HEK293T (cell line): ENCODE measurements around the gene GRAMD1A.

Experiments used
- CTCF ChIA-PET: fragments of 350-600 bp; formaldehyde crosslinking; extraction: SDS; loops from one replicate; lab custom pipeline; 2021; ENCODE audit warnings: antibody characterized with exemption, inconsistent platforms; lab: Yijun Ruan, JAX
- POLR2A ChIA-PET: fragments of 350-600 bp; formaldehyde crosslinking; extraction: SDS; loops from one replicate; lab custom pipeline; 2020; ENCODE audit warnings: antibody characterized with exemption, inconsistent platforms; lab: Yijun Ruan, JAX
- DNase-seq: peaks from one replicate; pipeline ENCODE4 v3.0.0; 2012; ENCODE audit warnings: mixed read lengths; ENCODE audit errors: extremely low spot score
- ARNT ChIP-seq: fragments of 450-650 bp; IDR thresholded peaks from 2 replicates; pipeline ENCODE4 v1.6.1; 2017; ENCODE audit warnings: mild to moderate bottlenecking
- BHLHE40 ChIP-seq: fragments of 450-650 bp; IDR thresholded peaks from 2 replicates; pipeline ENCODE4 v1.6.1; 2016; ENCODE audit warnings: mild to moderate bottlenecking, moderate library complexity, borderline replicate concordance
- CTBP1 ChIP-seq: fragments of 450-650 bp; IDR thresholded peaks from 2 replicates; pipeline ENCODE4 v1.6.1; 2016; ENCODE audit warnings: borderline replicate concordance
- ELF4 ChIP-seq: fragments of 450-650 bp; IDR thresholded peaks from 2 replicates; pipeline ENCODE4 v1.6.1; 2017; ENCODE audit warnings: antibody characterized with exemption
- FOXA1 ChIP-seq: fragments of 450-650 bp; IDR thresholded peaks from 2 replicates; pipeline ENCODE4 v1.6.1; 2016; ENCODE audit warnings: mild to moderate bottlenecking
- FOXK2 ChIP-seq: fragments of 450-650 bp; IDR thresholded peaks from 2 replicates; pipeline ENCODE4 v1.6.1; 2016; ENCODE audit warnings: mild to moderate bottlenecking
- FOXM1 ChIP-seq: fragments of 450-650 bp; IDR thresholded peaks from 2 replicates; pipeline ENCODE4 v1.6.1; 2017; ENCODE audit warnings: mild to moderate bottlenecking, borderline replicate concordance
- HDGF ChIP-seq: fragments of 450-650 bp; IDR thresholded peaks from 2 replicates; pipeline ENCODE4 v1.6.1; 2017; ENCODE audit warnings: antibody characterized with exemption, borderline replicate concordance
- L3MBTL2 ChIP-seq: fragments of 450-650 bp; conservative IDR thresholded peaks from 2 replicates; pipeline ENCODE4 v1.6.1; 2016; ENCODE audit warnings: mild to moderate bottlenecking
- LEF1 ChIP-seq: fragments of 450-650 bp; IDR thresholded peaks from 2 replicates; pipeline ENCODE4 v1.6.1; 2017; ENCODE audit warnings: mild to moderate bottlenecking, borderline replicate concordance
- NFRKB ChIP-seq: fragments of 450-650 bp; IDR thresholded peaks from 2 replicates; pipeline ENCODE4 v1.6.1; 2016; ENCODE audit warnings: mild to moderate bottlenecking, moderate library complexity
- PKNOX1 ChIP-seq: fragments of 450-650 bp; IDR thresholded peaks from 2 replicates; pipeline ENCODE4 v1.6.1; 2016
- SP1 ChIP-seq: fragments of 450-650 bp; IDR thresholded peaks from 2 replicates; pipeline ENCODE4 v1.6.1; 2017
- SUZ12 ChIP-seq: fragments of 450-650 bp; IDR thresholded peaks from 2 replicates; pipeline ENCODE4 v1.6.1; 2016; ENCODE audit warnings: mild to moderate bottlenecking
- TARDBP ChIP-seq: fragments of 450-650 bp; IDR thresholded peaks from 2 replicates; pipeline ENCODE4 v1.6.1; 2016
- ZNF384 ChIP-seq: fragments of 450-650 bp; IDR thresholded peaks from 2 replicates; pipeline ENCODE4 v1.6.1; 2016

Gene GRAMD1A

DNA sequence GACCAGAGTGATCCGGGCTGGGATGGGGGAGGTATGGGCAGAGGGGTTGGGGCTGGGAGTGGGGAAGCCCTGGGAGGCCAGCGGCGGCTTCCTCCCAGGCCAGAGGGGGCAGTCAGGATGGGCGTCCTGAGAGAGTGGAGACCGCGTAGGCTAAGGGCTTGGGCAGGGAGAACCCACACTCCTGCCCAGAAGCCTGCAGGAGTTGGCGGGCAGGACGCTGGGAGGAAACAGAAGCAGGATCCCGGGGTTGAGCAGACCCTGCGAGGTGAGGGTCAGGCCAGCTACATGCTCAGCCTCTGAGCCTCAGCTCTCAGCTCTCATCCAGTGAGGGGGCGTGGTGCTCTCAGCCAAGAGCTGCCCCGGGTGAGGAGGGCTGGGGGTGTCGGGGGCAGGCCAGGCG lies 22.3 kb downstream of the GRAMD1A start:
- TF ChIP-seq SP1 (no peak), FOXK2 (no peak), HDGF (no peak), ELF4 (no peak), FOXM1 (no peak), L3MBTL2 (no peak), SUZ12 (no peak), CTBP1 (no peak), NFRKB (no peak), TARDBP (no peak), BHLHE40 (no peak), ZNF384 (no peak), FOXA1 (no peak), LEF1 (no peak)
- ChIA-PET POLR2A (no interaction called here), CTCF (interaction anchor here (0.7 kb wide), 1 partner anchor 120 kb away, joined by 3 read pairs; no protein-coding TSS in a partner anchor)
- DNase-seq, result no peak

GRCh38 chr19:35023428-35023827 lies 23.3 kb downstream of the GRAMD1A start:
- ChIA-PET CTCF (interaction anchor here (0.7 kb wide), 1 partner anchor 121 kb away, joined by 3 read pairs; no protein-coding TSS in a partner anchor), POLR2A (no interaction called here)
- DNase-seq, result no peak

GRCh38 chr19:35024095-35024494 lies 24.0 kb downstream of the GRAMD1A start:
- DNase-seq, result no peak
- ChIA-PET POLR2A (no interaction called here), CTCF (no interaction called here)
- TF ChIP-seq SP1 (no peak), ZNF384 (no peak), ARNT (no peak), FOXM1 (no peak), NFRKB (no peak)

More at GRCh38 chr19:35023428-35023827, 23.3 kb downstream of the GRAMD1A start:
- TF ChIP-seq FOXA1 (no peak), HDGF (no peak), CTBP1 (no peak), ELF4 (no peak), ARNT (no peak), L3MBTL2 (no peak)

- no peak for TF ChIP-seq L3MBTL2
- no peak for TF ChIP-seq PKNOX1
- no peak for TF ChIP-seq HDGF
- no peak for TF ChIP-seq FOXA1
- no peak for TF ChIP-seq SP1
- no peak for TF ChIP-seq NFRKB
- TF ChIP-seq ARNT, result no peak
- ChIA-PET POLR2A (no interaction called here), CTCF (no interaction called here)
- no peak for DNase-seq
Measured at GRCh38 chr19:35025969-35026368, 25.8 kb downstream of the GRAMD1A start.

- TF ChIP-seq SP1, result no peak
- TF ChIP-seq TARDBP, result no peak
- no peak for TF ChIP-seq L3MBTL2
- TF ChIP-seq ELF4, result no peak
- no peak for TF ChIP-seq ARNT
- ChIA-PET CTCF (no interaction called here), POLR2A (no interaction called here)
- no peak for DNase-seq
Measured at GRCh38 chr19:35026418-35026817, 26.3 kb downstream of the GRAMD1A start.

- no peak for DNase-seq
- POLR2A ChIA-PET, result no interaction called here
- TF ChIP-seq SUZ12, result no peak
- no peak for TF ChIP-seq L3MBTL2
- no peak for TF ChIP-seq NFRKB
- CTCF ChIA-PET, result no interaction called here
Measured at GRCh38 chr19:35027009-35027408, 26.9 kb downstream of the GRAMD1A start.

- DNase-seq, result no peak
- ChIA-PET CTCF (interaction anchor here (1.1 kb wide), 1 partner anchor 16 kb away, joined by 3 read pairs; no protein-coding TSS in a partner anchor), POLR2A (no interaction called here)
- no peak for TF ChIP-seq TARDBP
- TF ChIP-seq NFRKB, result no peak
- no peak for TF ChIP-seq PKNOX1
- no peak for TF ChIP-seq BHLHE40
- TF ChIP-seq ARNT, result no peak
- no peak for TF ChIP-seq FOXM1
- TF ChIP-seq LEF1, result no peak
- no peak for TF ChIP-seq ELF4
- TF ChIP-seq SUZ12, result no peak
- TF ChIP-seq SP1, result no peak
- no peak for TF ChIP-seq FOXA1
- no peak for TF ChIP-seq L3MBTL2
- no peak for TF ChIP-seq FOXK2
Measured at GRCh38 chr19:35027851-35028599, 27.9 kb downstream of the GRAMD1A start.
